G401.6 (cell line): Measurements from ENCODE around the gene ANKRD12.
"Not testable (repeated sequence)": the region's sequence is repeated elsewhere in the genome, so short reads cannot be mapped to it uniquely, and the experiment has no call there.

Source experiments
- FAIRE-seq: peaks from 2 replicates; lab custom pipeline; 2012; peaks lifted over from hg19 to GRCh38; lab: Jason Lieb, UNC

ANKRD12 gene

DNA sequence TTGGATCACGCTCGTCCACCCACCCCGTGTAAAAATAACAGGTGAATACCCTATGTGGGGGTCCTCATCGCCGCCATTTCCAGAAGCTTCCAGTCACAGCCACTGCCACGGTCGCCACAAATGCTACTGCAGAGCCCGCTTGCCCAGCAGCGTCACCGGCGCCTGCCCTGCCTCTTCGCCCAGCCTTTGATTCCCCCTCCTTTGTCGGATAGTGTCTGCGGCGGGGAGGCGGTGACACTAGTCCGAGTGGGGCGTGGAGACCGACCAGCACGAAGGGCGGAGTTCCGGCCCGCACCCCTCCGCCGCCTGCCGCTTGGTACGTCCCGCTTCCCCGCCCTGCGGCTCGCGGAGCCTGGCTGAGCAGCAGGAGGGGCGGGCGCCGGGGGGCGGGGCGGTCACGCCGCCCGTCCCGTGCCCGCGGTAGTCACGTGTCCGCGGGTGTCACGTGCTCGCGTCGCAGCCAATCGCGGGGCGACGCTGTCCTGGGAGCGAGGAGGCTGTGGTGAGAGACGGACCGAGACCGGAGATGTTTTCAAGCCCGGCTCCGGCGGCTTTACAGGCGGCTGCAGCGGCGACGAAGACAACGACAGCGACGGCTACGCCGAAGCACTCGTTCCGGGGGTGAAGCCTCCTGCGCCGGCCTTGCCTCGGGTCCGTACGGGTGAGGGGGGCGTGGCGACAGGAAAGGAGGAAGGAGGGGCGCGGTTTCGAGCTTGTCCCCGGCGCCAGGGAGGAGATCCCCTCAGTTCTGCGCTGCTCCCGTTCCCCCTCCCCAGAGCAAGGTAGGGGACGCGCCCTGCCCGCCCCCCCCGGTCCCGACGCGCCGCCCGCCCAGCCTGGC is at the start of gene ANKRD12:
Gene ANKRD12 (plus strand): TSS at position 467 of the 841 bp plus-strand sequence. CDS start 45,652 bp downstream, outside the sequence.
- FAIRE-seq, result no peak

DNA sequence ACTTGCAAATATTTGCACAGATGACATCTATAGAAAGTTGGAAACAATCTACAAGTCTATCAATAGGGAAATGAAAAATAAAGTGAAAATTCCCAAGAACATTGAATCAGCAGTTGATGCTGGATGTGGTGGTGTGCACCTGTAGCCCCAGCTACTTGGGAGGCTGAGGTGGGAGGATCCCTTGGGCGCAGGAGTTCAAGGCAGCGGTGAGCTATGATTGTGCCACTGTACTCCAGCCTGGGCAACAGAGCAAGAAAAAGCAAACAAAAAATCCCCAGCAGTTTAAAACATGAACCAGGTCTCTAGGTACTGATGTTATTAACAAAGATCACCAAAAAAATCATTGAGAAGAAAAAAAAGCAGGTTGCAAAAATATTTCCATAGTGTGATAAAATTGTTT is 49.4 kb upstream of the ANKRD12 start:
- no peak for FAIRE-seq

DNA sequence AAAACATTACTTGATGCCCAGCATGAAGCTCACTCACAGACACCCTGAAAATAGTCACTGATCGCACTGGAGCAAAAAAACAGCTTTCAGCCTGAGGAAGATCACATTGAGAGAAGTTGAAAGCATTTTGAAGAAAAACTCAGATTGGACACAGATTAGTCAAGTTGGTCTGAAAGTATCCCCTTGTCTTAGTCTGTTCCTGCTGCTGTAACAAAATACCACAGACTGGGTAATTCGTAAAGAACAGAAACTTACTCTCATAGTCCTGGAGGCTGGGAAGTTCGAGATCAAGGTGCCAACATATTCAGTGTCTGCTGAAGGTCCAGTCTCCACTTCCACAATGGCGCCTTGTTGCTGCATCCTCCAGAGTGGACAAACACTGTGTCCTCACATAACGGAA is 48.3 kb upstream of the ANKRD12 start:
- FAIRE-seq, result no peak

DNA sequence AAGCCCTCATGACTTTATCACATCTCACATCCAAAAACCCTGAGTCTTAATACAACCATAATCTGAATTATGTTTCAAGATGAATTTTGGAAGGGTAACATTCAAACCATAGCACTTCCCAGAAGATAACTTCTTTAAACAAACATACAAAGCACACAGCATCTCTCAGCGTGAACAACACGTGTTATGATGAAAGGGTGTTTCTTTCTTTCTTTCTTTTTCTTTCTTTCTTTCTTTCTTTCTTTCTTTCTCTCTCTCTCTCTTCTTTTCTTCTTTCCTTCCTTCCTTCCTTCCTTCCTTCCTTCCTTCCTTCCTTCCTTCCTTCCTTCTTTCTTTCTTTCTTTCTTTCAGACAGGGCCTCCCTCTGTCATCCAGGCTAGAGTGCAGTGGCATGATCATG is 47.9 kb upstream of the ANKRD12 start:
- FAIRE-seq, result not testable (repeated sequence)

DNA sequence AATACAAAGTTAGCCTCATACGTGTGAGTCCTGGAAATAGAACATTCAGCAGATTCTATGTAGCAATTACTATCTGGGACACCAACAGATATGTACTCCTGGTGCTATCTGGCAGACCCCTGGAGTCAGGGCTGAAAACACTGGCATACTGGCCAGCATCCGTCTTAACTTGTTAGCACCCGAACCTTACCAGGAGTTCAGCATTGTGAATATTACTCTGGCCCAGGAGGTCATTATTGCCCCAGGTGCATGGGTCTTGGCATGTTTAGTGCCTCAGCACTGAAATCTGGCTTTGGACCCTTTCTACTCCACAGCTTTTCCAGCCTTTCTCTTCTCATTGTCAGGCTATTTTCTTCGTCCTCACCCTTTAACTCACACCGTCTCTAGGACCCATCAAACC is 46.0 kb upstream of the ANKRD12 start:
- no peak for FAIRE-seq

DNA sequence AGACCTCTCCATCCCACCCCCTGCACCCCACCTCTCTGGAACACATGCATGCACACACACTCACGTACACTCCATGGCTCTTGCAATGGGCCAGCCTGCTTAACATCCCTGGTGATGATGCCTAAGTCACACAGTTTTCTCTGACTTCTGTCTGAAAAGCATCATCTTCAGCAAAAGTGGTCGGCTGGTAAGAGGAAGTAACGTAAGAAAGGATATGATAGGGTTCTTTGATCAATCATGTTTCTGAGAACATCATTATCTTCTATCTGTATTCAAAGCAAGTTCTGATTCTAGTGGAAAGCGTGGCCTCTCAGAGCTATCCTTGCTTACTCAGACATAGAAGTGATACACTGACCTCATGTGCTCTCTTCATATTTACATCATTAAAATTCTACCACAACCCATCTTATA is 45.5 kb upstream of the ANKRD12 start:
- no peak for FAIRE-seq

DNA sequence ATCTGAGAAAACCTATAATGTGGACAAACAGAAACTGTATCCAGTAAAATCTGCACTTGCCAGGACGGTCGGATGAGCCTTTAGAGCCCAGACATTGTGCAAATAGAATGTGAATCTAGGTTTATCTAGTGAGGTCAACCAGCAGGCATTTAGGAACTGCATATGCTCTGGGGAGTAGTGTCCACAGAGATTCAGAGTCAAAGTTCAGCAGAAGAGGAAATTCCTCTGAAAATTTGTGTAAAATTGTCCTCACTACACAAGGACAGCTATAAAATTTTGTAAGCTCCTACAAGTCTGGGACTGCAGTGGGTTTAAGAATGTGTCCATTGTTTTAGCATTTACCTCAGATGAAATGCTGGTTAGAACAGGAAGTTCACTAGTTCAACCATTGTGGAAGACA is 43.9 kb upstream of the ANKRD12 start:
- FAIRE-seq, result no peak

DNA sequence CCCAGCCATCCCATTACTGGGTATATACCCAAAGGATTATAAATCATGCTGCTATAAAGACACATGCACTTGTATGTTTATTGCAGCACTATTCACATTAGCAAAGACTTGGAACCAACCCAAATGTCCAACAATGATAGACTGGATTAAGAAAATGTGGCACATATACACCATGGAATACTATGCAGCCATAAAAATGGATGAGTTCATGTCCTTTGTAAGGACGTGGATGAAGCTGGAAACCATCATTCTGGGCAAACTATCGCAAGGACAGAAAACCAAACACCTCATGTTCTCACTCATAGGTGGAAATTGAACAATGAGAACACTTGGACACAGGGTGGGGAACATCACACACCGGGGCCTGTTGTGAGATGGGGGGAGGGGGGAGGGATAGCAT is 43.5 kb upstream of the ANKRD12 start:
- not testable (repeated sequence) for FAIRE-seq

DNA sequence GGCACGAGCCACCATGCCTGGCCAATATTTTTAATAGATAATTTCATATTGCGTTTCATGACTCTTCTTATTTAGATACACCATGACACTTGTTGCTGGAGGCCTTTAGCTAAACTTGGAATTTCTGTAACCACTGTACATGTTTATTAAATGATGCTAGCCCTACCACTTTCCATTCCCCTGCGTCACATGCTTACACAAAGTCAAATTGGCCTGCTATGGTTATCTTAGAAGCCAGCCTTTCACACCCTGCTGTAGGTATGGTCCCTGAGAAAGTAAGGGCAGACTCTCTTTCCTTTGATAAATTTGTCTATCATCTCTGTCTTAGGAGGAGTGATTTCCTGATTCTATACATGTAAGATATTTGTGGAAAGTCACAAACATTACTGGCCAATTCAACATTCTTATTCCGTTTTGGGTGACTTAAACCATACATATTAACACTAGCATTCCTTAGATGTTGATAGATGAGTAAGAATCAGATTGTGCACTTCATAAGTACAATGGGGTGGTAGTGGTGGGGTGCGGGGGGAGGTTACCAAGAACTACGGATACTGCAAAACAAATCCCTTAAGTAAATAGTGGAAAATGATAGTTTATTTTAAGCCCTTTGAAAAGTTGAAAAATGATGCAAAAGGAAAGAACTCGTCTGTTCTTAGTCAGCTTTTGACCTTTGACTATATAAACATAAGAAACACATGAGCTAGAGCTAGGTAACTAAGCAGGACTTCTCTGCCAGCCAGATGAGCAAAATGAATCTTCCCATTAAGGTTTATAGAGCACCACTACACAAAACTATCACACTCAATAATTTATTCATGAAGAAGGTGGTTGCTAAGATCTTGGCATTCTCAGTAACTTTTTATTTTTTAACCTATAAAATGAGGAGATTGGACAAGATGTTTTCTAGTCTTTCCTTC is 42.0 kb upstream of the ANKRD12 start:
- no peak for FAIRE-seq

DNA sequence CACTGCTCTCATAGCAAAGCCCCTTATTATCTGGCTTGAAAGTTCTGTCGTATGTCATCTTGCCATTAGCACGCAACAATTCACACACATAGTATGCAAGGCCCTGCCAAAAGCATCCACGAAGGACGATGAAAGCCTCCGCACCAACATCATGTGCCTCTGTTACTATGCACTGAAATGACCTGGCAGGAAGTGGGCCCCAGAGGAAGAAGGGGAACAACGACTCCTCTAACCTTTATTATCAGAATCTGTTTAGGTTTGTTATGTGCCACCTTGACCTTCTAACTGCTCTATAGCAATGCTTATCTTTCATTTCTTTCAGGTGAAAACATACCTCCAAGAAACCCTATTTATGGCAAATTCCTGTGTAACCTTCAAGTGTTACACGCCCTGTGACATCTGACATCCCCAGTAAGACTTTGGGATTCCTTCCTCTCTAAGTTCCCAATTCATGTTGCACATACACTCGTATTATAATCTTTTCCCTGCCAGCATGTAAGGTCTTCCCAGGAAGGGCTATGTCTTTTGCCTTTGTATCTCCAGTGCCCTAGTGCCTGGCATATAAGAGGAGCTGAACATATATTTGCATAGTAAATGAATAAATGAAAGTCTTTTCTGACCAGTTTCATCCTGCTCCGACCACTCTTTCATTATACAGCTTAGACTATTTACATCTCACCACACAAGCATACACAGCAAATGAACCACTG is 41.1 kb upstream of the ANKRD12 start:
- FAIRE-seq, result no peak

DNA sequence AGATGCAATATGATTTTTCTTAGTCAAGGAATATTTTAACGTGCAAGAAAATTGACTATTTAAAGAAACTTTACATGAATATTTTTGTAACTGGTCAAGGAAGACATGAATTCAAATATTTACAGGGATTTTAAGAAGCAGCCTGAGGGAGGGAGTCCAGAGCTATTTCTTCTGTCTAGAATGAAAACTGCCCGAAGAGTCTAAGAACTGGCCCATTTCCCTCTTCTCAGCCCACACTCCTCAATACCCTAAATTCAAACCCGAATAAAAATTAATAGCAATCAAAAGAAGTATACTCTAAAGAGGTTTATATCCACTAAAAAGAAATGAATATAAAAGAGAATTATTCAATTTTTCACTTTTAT is 40.6 kb upstream of the ANKRD12 start:
- no peak for FAIRE-seq

DNA sequence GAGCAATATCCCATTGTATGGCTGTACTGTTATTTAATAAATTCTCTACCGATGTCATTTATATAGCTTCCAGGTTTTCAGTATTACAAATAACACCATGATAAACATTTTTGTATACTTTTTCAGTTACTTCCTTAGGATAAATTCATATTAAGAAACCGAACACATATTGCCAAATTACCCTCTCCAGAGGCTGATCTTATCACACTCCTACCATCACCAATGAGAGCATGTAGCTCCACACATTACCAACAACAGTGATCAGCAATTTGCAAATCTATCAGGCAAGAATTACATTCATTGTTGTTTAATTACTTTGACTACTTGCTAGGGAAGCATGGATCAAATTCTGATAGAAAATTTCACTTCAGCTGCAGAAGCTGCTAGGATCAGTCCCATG is 39.9 kb upstream of the ANKRD12 start:
- no peak for FAIRE-seq

DNA sequence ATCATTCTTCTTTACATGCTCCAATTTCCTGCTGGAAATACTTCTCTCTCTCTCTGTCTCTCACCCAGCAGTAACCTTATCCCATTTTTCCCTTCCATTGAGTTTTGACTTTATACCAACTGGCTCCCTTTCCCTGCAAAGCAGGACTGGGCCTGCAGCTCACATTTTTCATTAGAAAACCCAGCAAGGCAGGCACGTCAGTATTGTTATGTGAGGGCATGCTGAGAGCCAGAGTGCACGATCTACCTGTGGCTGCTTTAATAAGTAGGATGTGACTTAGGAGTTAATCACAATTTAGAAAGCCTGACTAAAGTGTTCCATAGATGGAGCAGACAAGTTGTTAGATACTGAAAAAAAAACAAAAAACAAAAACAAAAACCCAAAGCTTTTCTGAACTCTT is 39.2 kb upstream of the ANKRD12 start:
- FAIRE-seq, result no peak

DNA sequence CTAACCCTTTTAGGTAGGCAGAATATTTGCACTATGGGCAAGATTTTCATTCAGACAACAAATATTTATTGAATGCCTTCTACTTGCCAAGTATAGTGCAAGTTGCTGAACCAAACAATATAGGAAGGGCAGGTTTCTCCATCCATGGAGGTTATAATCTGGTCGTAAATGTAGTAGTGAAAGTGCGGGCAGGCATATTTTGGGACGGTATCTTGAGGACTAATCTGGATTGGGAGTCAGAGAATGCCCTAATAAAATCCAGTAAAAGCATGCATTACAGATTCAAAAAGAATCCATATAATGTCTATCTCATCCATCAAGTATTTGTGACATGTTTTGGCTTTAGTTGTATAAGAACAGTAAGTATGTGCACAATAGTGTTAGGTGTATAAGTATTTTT is 35.8 kb upstream of the ANKRD12 start:
- no peak for FAIRE-seq

DNA sequence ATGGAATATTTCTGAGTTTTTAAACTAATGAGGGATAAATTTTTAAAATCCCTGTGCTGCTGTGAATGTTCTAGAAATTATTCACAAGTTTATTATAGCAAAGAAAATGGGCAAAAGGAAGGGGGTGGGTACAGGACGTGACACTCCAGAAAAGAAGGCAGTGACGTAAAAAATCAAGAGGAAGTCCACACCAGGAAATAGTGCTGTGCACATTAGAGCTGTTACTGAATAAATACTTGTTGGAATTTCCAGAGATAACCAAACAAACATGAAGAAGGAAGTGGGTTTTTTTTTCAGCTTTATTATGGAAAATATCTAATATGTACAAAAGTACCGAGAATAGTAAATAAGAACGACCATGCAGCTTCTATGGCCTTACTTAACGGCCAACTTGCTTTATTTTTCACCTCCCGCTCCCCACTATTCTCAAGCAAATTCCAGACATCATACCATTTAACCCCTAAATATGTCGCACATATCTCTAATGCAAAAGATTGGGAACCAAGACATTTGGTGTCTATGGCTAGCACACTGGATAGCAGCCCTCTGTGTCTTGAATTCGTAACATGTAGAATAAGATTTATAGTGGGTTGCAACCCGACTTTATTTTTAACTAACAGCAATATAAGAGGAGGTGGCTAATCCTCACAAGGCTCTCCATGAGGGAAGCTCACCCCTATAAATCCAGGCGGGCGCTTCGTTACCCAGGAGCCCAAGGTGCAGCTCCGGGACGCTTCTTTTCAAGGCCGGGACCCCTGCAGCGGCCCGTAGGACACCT is 34.7 kb upstream of the ANKRD12 start:
- FAIRE-seq, result no peak

DNA sequence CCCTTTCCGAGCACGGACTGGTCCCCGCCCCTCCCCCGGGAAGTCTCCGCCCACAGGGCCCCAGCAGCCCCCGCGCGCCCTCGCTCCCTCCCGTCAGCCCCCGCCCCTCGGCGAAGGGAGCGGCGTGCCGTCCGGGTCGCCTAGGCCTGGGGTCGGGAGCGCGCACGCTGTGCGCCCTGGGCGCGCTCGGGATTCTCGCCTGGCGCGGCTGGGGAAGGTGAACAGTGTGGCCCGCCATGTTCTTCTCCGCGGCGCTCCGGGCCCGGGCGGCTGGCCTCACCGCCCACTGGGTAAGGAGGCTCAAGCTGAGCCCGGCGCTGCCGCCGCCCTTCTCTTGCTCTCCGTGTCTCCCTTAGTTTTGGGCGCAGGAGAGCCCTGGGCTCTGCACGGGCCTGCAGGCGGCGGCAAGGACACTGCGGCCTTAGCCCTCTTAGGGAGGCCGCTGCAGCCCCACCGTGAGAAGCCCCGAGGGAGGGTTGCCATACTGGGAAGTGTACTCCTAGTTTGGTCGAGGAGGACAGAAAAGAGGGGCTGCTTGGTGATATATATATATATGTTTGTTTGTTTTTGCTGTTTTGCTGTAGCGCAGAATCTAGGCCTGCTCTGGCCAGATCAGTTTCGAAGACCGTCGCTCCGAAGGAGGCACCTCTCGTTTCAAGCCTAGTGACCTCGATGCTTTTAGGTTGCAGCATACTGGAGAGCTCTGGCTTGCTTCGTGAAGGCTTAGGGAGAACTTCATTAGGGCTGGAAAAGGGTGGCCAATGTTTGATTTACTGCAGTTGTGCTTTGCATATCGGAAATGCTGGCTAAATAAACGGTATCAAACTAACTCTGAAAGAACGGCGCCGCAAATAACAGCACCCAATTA is 33.8 kb upstream of the ANKRD12 start, which contains the start of gene NDUFV2:
Gene NDUFV2 (plus strand): TSS at position 192 of the 868 bp plus-strand sequence. CDS start 45 bp downstream, at position 237.
- no peak for FAIRE-seq

DNA sequence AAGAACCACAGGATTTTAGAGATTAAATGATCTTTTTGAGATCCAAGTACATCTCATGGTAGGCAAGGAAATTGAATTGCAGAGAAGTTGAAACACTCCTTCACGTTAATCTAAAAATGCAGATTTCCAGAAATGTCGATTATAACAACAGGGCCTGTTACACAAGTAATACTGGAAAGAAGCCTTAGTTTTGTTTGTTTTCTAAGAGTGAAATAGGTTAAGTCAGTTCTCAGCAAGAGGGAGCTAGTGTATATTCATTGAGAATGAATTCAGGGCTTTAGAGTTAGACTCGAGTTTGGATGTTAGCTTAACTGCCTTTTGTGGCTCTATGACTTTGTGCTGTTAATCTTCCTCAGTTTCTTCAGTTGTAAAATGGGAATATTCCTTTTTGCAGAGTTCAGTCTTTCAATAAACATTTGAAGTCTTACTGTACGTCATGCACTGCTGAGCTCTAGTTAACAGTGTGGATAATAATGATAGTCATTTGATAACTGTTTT is 33.2 kb upstream of the ANKRD12 start:
- FAIRE-seq, result no peak

DNA sequence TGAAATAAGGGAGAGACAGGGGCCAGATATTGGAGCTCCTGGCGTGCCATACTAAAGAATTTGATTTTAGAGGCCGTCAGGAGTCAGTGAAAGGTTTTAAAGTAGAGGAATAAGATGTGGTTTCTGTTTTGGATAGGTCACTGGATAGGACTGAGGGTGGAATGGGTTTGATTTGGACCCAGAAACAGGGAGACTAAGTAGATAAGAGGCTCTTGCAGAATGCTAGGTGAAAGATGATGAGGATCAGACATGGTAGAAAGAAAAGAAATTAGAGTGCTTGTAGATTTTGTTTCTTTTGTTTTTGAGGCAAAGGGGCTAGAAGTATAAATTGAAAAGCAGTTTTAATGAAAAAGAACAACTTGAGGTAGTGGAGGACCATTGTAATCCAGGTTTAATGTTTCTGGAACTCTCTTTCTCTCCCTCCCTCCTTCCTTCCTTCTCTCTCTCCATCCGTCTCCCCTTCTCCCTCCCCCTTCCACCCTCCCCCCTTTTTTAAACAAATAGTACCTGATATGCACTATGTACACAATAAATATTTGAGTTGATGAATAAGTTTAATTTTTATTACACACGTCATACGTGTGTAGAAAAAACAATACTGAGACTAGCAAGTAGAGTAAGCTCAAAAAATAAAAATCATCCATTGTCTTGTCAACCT is 32.2 kb upstream of the ANKRD12 start:
- FAIRE-seq, result no peak

DNA sequence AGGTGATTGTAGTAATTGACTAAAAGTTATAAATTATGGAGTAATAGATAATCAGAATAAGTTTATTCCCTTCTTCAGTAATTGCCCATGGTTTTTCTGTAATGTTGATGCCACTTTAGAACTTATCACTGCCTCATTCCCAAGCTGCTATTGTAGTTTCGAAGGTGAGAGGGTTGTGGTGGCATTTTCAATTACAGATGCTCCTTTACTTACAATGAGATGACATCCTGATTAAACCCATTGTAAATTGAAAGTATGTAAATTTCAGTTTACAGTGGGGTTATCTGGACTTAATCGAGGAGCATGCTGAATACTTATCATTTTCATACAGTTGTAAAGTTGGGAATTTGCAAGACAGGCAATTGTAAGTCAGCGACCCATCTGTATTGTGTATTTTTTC is 31.2 kb upstream of the ANKRD12 start:
- no peak for FAIRE-seq

DNA sequence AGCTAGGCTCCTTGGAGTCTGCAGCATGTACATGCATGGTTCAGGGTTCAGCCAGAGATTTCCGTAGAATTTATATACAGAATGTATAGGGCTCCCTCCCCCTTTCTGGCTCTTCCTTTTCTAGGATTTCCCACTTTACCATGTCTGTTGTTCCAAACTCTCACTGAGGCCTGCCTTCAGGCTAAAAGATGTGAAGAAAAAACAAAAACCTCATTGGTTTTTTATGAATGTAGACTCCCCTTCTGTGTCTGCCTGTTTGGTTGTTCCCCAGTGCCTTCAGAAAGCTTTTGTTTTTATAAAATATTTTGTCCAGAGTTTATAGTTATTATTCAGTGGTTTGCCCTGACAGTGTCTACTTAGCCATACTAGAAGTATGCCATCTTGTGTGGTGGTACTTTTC is 30.5 kb upstream of the ANKRD12 start:
- FAIRE-seq, result no peak
